MM.1S (cell line): ENCODE measurements around the gene GNS.

Experiments used
- DNase-seq: peaks from one replicate; pipeline ENCODE4 v3.0.0-alpha.2; 2015
- H2AFZ ChIP-seq: fragments of 300-600 bp; sonication (generic); 2 replicates; pipeline ENCODE4 v1.6.0; 2016; ENCODE audit warnings: antibody characterized with exemption, low read length
- H3F3A ChIP-seq: fragments of 300-600 bp; sonication (generic); 2 replicates; pipeline ENCODE4 v1.6.1; 2016; ENCODE audit warnings: mild to moderate bottlenecking, antibody characterized with exemption, low read length, moderate library complexity, mixed read lengths; ENCODE audit not compliant: insufficient read depth
- H3K27ac ChIP-seq: fragments of 300-600 bp; sonication (generic); 2 replicates; pipeline ENCODE4 v1.5.1; 2016; ENCODE audit warnings: mild to moderate bottlenecking, low read length
- H3K27me3 ChIP-seq: fragments of 300-600 bp; sonication (generic); replicated peaks from 2 replicates; pipeline ENCODE4 v1.6.0; 2016; ENCODE audit warnings: low read length; ENCODE audit not compliant: insufficient read depth
- H3K36me3 ChIP-seq: fragments of 300-600 bp; sonication (generic); replicated peaks from 2 replicates; pipeline ENCODE4 v1.6.1; 2016; ENCODE audit warnings: mild to moderate bottlenecking, low read length, mixed read lengths; ENCODE audit not compliant: insufficient read depth
- H3K4me1 ChIP-seq: fragments of 300-600 bp; sonication (generic); 2 replicates; pipeline ENCODE4 v1.6.1; 2016; ENCODE audit warnings: low read length, mixed read lengths
- H3K4me2 ChIP-seq: fragments of 300-600 bp; sonication (generic); 2 replicates; pipeline ENCODE4 v1.6.0; 2016; ENCODE audit warnings: low read depth, low read length
- H3K4me3 ChIP-seq: fragments of 300-600 bp; sonication (generic); 2 replicates; pipeline ENCODE4 v1.5.1; 2016; ENCODE audit warnings: low read length, mixed read lengths
- H3K79me2 ChIP-seq: fragments of 300-600 bp; sonication (generic); 2 replicates; pipeline ENCODE4 v1.6.1; 2016; ENCODE audit warnings: mixed run types, low read length, mixed read lengths
- H3K9ac ChIP-seq: fragments of 300-600 bp; sonication (generic); 2 replicates; pipeline ENCODE4 v1.6.1; 2016; ENCODE audit warnings: low read length, mixed read lengths
- H3K9me2 ChIP-seq: fragments of 300-600 bp; sonication (generic); replicated peaks from 2 replicates; pipeline ENCODE4 v1.6.1; 2016; ENCODE audit warnings: mild to moderate bottlenecking, low read length, mixed read lengths; ENCODE audit not compliant: insufficient read depth
- H3K9me3 ChIP-seq: fragments of 300-600 bp; sonication (generic); replicated peaks from 2 replicates; pipeline ENCODE4 v1.6.1; 2016; ENCODE audit warnings: mild to moderate bottlenecking, low read length, mixed read lengths; ENCODE audit not compliant: insufficient read depth
- H4K20me1 ChIP-seq: fragments of 300-600 bp; sonication (generic); 2 replicates; pipeline ENCODE4 v1.6.1; 2016; ENCODE audit warnings: mild to moderate bottlenecking, low read length, moderate library complexity, mixed read lengths; ENCODE audit not compliant: insufficient read depth
- EZH2 ChIP-seq: fragments of 300-600 bp; sonication (generic); optimal IDR thresholded peaks from 2 replicates; pipeline ENCODE3; 2017; ENCODE audit warnings: low read depth, mild to moderate bottlenecking, antibody characterized with exemption, low read length, mixed read lengths
- EZH2phosphoT487 ChIP-seq: fragments of 300-600 bp; sonication (generic); IDR thresholded peaks from 2 replicates; pipeline ENCODE4 v1.6.1; 2018; ENCODE audit warnings: antibody characterized with exemption, low read length
- TF ChIP-seq, protein P1 (sequence below): fragments of 300-600 bp; sonication (generic); IDR thresholded peaks from 2 replicates; pipeline ENCODE4 v1.5.1; 2016; ENCODE audit warnings: antibody characterized with exemption, low read length, mixed read lengths

The GNS gene

DNA sequence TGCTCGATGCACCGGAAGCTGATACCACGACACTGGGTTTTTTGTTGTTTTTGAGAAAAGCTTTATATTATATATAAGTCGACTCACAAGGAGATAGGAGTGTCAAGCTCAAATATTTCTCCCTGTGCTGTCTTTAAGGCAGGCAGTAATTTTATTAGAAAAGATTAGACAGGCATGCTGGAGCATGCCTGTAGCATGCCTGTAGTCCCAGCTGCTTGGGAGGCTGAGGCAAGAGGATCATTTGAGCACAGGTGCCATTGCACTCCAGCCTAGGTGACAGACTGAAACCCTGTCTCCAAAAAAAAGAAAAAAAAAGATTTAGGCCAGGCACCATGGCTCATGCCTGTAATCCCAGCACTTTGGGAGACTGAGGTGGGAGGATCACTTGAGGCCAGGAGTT is 51.8 kb downstream of the GNS start:
- Histone ChIP-seq H3F3A (no peaks in the 10 kb centered on the region; the same call in 1 of the 2 replicates), H3K9me2 (no peaks in the 10 kb centered on the region), H3K4me1 (no peaks in the 10 kb centered on the region), H2AFZ (no peak overlapping the region), H3K9ac (no peak overlapping the region), H4K20me1 (no peaks in the 10 kb centered on the region), H3K36me3 (no peaks in the 10 kb centered on the region), H3K27ac (no peak overlapping the region), H3K4me2 (no peak overlapping the region), H3K4me3 (no peak overlapping the region), H3K79me2 (no peaks in the 10 kb centered on the region), H3K27me3 (no peaks in the 10 kb centered on the region), H3K9me3 (no peaks in the 10 kb centered on the region)
- DNase-seq, result no peak
- TF ChIP-seq EZH2, result no peak
- TF ChIP-seq, protein P1, sequence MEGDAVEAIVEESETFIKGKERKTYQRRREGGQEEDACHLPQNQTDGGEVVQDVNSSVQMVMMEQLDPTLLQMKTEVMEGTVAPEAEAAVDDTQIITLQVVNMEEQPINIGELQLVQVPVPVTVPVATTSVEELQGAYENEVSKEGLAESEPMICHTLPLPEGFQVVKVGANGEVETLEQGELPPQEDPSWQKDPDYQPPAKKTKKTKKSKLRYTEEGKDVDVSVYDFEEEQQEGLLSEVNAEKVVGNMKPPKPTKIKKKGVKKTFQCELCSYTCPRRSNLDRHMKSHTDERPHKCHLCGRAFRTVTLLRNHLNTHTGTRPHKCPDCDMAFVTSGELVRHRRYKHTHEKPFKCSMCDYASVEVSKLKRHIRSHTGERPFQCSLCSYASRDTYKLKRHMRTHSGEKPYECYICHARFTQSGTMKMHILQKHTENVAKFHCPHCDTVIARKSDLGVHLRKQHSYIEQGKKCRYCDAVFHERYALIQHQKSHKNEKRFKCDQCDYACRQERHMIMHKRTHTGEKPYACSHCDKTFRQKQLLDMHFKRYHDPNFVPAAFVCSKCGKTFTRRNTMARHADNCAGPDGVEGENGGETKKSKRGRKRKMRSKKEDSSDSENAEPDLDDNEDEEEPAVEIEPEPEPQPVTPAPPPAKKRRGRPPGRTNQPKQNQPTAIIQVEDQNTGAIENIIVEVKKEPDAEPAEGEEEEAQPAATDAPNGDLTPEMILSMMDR, result no peak
- TF ChIP-seq EZH2phosphoT487, result no peak

- Histone ChIP-seq H3K79me2 (no peaks in the 10 kb centered on the region), H3K9me2 (no peaks in the 10 kb centered on the region), H4K20me1 (no peaks in the 10 kb centered on the region), H3K4me1 (no peaks in the 10 kb centered on the region), H3K9ac (no peak overlapping the region), H3K27me3 (no peaks in the 10 kb centered on the region), H3K9me3 (no peaks in the 10 kb centered on the region), H3K27ac (no peak overlapping the region), H2AFZ (no peak overlapping the region), H3K36me3 (no peaks in the 10 kb centered on the region), H3F3A (no peaks in the 10 kb centered on the region; the same call in 1 of the 2 replicates), H3K4me2 (no peak overlapping the region), H3K4me3 (no peak overlapping the region)
- no peak for DNase-seq
- no peak for TF ChIP-seq EZH2phosphoT487
- no peak for TF ChIP-seq EZH2
- TF ChIP-seq, protein P1, result no peak
Measured at GRCh38 chr12:64706857-64707256, 52.3 kb downstream of the GNS start.

GRCh38 chr12:64706306-64706705 is 52.9 kb downstream of the GNS start:
- Histone ChIP-seq H3K4me1 (no peaks in the 10 kb centered on the region), H3K27ac (no peak overlapping the region), H3K27me3 (no peaks in the 10 kb centered on the region), H3K9me2 (no peaks in the 10 kb centered on the region), H3F3A (no peaks in the 10 kb centered on the region; the same call in 1 of the 2 replicates), H2AFZ (no peak overlapping the region), H4K20me1 (no peaks in the 10 kb centered on the region), H3K4me3 (no peak overlapping the region), H3K79me2 (no peaks in the 10 kb centered on the region), H3K4me2 (no peak overlapping the region), H3K9ac (no peak overlapping the region), H3K9me3 (no peaks in the 10 kb centered on the region), H3K36me3 (no peaks in the 10 kb centered on the region)
- DNase-seq, result no peak
- TF ChIP-seq EZH2, result no peak
- TF ChIP-seq EZH2phosphoT487, result no peak
- TF ChIP-seq, protein P1, result no peak
